WERI-Rb-1 (cell line): Measurements from ENCODE around the gene MED22.
"Not testable (repeated sequence)": the region's sequence is repeated elsewhere in the genome, so short reads cannot be mapped to it uniquely, and the experiment has no call there.

Source experiments
- DNase-seq: peaks from one replicate; pipeline ENCODE4 v3.0.0-alpha.2; 2020
- H3K27ac ChIP-seq: fragments of 250-450 bp; sonication (Bioruptor Pico); 2 replicates; pipeline ENCODE4 v1.5.1; 2020; ENCODE audit warnings: mild to moderate bottlenecking, moderate library complexity
- H3K27me3 ChIP-seq: fragments of 250-450 bp; sonication (Bioruptor Pico); 2 replicates; pipeline ENCODE4 v1.5.1; 2021; ENCODE audit warnings: mild to moderate bottlenecking, low read depth, moderate library complexity; ENCODE audit not compliant: insufficient read depth, severe bottlenecking
- H3K36me3 ChIP-seq: fragments of 250-450 bp; sonication (Bioruptor Pico); 2 replicates; pipeline ENCODE4 v1.5.1; 2020; ENCODE audit warnings: mild to moderate bottlenecking, moderate library complexity
- H3K4me3 ChIP-seq: 2 replicates; pipeline ENCODE4 v1.5.1; 2011; ENCODE audit warnings: low read depth, mild to moderate bottlenecking, control low read depth, low read length
- H3K9me3 ChIP-seq: fragments of 250-450 bp; sonication (Bioruptor Pico); 2 replicates; pipeline ENCODE4 v1.5.1; 2021; ENCODE audit warnings: mild to moderate bottlenecking, moderate library complexity; ENCODE audit not compliant: severe bottlenecking
- CTCF ChIP-seq: IDR thresholded peaks from 2 replicates; pipeline ENCODE4 v1.5.1; 2011; ENCODE audit warnings: low read depth, mild to moderate bottlenecking, control low read depth, inconsistent platforms, low read length

The MED22 gene

GRCh38 chr9:133321411-133321935, 26.5 kb downstream of the MED22 start:
- Histone ChIP-seq H3K9me3 (peaks cover 5% of the 10 kb centered on the region), H3K27ac (no peak overlapping the region), H3K4me3 (no peak overlapping the region), H3K27me3 (no peaks in the 10 kb centered on the region), H3K36me3 (no peaks in the 10 kb centered on the region)
- DNase-seq = no peak
- no peak for TF ChIP-seq CTCF

DNA sequence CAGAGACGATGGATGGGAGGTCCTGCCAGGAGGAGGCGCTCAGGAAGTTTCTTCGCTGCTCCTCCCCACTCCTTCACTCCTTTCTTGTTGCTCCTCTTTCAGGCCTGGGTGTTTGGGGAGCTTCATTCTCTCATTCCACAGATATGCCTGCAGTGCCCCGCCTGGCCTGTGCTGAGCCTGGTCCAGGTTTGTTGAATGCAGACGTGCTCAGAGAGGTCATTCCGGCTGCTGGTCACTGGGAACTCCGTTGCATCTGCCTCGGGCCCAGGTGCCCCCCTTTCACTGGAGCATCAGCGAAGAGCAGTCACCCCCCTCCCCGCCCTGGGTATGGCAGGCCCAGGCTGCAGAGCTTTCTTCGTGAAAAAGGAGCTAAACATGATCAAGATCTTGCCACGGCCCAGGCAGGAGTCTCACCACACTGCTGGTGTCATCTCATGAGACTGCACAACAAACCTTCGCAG, 27.5 kb downstream of the MED22 start:
- H3K36me3 ChIP-seq = no peaks in the 10 kb centered on the region
- H3K27ac ChIP-seq = no peak overlapping the region
- peaks cover 5% of the 10 kb centered on the region for H3K9me3 ChIP-seq
- H3K4me3 ChIP-seq = no peak overlapping the region
- TF ChIP-seq CTCF = no peak
- H3K27me3 ChIP-seq = no peaks in the 10 kb centered on the region
- DNase-seq = no peak

DNA sequence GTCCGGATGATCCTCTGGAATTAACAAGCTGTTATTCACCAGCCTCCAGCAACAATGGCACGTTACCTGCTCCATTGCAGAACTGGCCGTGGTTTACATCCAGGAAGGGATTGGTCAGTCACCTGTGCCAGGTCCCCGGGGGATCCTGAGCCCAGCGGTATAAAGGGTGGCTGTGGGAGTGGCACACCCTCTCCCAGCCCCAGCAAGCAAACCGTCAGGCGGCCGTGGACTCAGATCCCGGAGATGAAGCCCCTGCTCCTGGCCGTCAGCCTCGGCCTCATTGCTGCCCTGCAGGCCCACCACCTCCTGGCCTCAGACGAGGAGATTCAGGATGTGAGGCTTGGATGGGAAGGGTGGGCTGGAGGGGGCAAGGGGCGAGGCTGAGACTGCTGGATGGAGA, 30.4 kb downstream of the MED22 start:
- H3K27ac ChIP-seq, H3K9me3 ChIP-seq, H3K27me3 ChIP-seq, H3K4me3 ChIP-seq, H3K36me3 ChIP-seq, DNase-seq: not testable (repeated sequence)

GRCh38 chr9:133315997-133316396, 31.9 kb downstream of the MED22 start:
- no peak for DNase-seq
- Histone ChIP-seq H3K27me3 (no peaks in the 10 kb centered on the region), H3K4me3 (no peak overlapping the region), H3K9me3 (peaks cover 3% of the 10 kb centered on the region), H3K36me3 (no peaks in the 10 kb centered on the region), H3K27ac (no peak overlapping the region)
- no peak for TF ChIP-seq CTCF

DNA sequence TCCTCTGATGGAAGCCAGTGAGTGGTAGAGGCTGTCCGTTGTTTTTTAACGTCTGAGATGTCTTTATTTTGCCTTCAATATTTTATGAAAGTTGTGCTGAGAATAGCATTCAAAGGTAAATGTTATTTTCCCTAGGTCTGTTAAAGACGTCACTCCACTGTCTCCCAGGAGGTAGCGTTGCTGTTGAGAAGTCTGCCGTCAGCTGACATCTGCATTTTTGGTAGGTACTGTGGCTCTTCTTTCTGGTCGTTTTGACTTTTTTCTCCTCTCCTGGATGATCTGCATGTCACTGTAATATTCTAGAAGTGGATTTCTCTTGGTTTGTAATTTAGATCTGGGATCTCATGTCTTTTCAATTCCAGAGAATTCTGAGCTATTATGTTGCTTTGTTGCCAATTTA, 38.3 kb downstream of the MED22 start:
- no peaks in the 10 kb centered on the region for H3K36me3 ChIP-seq
- no peak for TF ChIP-seq CTCF
- no peak overlapping the region for H3K4me3 ChIP-seq
- no peaks in the 10 kb centered on the region for H3K9me3 ChIP-seq
- no peak overlapping the region for H3K27ac ChIP-seq
- DNase-seq = no peak
- H3K27me3 ChIP-seq = no peaks in the 10 kb centered on the region

DNA sequence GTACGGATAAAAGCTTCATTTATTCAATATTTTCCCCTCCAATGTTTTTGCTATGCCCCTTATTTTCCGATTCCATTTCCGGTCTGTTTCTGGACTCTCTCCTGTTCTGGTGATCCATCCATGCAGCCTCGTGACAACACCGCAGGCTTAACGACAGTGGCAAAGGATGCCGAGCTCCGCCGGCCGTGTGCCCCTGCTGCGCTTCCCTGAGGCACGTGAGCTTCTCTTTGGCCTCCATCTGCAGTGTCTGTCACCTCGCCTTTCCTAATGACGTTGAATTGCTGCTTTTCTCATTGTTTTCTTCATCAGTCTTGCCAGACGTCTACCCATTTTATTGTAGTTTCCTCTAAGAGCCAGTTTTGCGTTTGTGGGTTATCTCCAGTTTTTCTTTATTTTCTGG, 40.6 kb downstream of the MED22 start:
- no peak for DNase-seq
- H3K27ac ChIP-seq = no peak overlapping the region
- H3K9me3 ChIP-seq = no peaks in the 10 kb centered on the region
- no peak for TF ChIP-seq CTCF
- H3K4me3 ChIP-seq = no peak overlapping the region
- H3K36me3 ChIP-seq = no peaks in the 10 kb centered on the region
- no peaks in the 10 kb centered on the region for H3K27me3 ChIP-seq
